Fibroblast of gingiva (primary cell): ENCODE data around the gene RNASEH2C.
"Not testable (repeated sequence)": the region's sequence is repeated elsewhere in the genome, so short reads cannot be mapped to it uniquely, and the experiment has no call there.

Source experiments
- DNase-seq: peaks from one replicate; pipeline ENCODE4 v3.0.0-alpha.2; 2011; ENCODE audit warnings: low read depth

Gene RNASEH2C

DNA sequence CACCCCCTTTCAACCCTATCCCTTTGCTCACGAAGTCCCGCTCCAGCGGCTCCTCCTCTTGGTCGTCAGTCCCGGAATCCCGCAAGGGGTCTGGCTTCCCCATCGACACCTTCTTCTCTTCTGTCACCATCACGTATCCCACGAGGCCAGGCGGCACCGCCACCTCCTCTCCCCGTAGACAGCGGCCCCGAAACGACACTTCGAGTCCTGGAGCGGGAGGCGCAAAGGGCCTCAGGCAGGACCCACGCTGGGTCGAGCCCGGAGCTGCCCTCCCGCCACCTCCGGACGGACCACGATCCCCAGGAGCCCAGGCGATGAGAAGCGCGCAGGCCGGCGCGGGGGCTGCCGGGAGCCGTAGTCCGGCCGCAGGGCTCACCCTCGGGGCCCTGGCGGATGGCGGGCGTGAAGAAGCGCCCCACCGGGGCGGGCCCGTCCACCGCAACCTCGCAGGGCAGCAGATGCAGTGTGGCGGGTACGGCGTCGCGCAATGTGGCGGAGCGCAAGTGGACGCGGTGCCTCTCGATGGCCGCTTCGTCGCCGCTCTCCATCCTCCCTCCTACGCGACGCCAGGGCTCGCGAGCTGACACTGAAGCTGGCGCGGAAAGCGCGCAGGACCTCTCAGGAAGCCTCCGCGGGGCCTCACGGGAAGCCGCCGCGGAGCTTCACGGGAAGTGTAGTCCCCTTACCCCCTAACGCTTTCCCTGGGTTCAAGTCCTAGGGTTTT lies at the start of gene RNASEH2C:
Gene RNASEH2C (minus strand): TSS at position 588 of the 724 bp plus-strand sequence. CDS start 40 bp downstream, at position 548.
- peak; percentile 82 for DNase-seq

DNA sequence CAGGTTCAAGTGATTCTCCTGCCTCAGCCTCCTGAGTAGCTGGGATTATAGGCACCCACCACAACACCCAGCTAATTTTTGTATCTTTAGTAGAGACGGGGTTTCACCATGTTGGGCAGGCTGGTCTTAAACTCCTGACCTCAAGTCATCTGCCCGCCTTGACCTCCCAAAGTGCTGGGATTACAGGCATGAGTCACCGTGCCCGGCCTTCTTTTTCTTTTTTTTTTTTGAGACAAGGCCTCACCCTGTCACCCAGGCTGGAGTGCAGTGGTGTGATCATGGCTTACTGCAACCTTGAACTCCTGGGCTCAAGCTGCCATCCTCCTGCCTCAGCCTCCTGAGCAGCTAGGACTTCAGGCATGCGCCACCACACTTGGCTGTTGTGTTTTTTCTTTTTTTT lies 47.2 kb upstream of the RNASEH2C start:
- DNase-seq, result not testable (repeated sequence)

DNA sequence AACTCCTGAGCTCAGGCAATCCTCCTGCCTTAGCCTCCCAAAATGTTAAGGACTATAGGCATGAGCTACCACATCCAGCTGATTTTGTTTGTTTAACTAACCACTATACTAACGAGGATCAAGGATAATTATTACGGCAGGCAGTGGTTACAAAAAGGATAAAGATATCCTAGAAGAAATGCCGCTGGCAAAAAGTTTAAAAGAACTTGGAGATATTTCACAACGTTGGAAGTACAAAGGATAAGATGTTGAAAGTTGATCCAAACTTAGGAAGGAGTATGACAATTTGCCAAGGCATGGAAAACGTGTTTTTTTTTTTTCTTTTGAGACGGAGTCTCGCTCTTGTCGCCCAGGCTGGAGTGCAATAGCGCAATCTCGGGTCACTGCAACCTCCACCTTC lies 46.8 kb upstream of the RNASEH2C start:
- peak; percentile 72 for DNase-seq

DNA sequence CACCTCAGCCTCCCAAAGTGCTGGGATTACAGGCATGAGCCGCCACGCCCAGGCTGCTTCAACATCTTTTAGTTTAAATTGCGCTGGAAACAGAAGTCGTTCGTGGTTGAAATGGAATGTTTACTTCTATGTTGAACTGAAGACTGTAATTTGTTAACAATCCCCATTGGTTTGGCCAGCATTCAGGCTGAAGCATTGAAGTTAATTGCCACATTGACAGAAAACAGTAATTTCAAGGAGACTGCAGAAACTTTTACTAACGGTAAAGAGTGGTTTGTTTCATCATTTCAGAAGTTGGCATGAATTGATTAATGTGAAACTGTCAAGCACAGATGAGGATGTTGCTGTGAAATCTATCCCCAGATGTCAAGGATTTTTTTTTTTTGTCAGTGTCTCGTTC lies 45.9 kb upstream of the RNASEH2C start:
- DNase-seq, result peak; percentile 91

DNA sequence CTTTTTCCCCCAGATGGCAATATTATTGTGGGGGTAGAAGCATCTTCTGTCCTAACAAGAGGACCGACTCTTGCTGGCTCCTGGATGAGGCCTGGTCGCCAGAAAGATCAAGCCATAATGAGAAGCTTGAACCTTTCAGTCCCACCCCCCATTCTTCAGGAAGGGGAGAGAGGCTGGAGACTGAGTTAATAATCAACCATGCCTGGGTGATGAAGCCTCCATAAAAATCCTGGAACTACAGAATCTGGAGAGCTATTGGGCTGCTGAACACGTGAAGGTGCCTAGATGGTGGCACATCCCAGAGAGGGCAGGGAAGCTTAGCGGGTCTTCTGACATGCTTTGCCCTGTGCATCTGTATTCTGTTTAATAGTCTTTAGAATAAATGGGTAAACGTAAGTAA lies 43.8 kb upstream of the RNASEH2C start:
- no peak for DNase-seq

DNA sequence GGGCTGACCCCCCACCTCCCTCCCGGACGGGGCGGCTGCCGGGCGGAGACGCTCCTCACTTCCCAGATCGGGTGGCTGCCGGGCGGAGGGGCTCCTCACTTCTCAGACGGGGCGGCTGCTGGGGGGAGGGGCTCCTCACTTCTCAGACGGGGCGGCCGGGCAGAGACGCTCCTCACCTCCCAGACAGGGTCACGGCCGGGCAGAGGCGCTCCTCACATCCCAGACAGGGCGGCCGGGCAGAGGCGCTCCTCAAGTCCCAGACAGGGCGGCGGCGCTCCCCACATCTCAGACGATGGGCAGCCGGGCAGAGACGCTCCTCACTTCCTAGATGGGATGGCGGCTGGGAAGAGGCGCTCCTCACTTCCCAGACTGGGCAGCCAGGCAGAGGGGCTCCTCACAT lies 42.2 kb upstream of the RNASEH2C start:
- not testable (repeated sequence) for DNase-seq

DNA sequence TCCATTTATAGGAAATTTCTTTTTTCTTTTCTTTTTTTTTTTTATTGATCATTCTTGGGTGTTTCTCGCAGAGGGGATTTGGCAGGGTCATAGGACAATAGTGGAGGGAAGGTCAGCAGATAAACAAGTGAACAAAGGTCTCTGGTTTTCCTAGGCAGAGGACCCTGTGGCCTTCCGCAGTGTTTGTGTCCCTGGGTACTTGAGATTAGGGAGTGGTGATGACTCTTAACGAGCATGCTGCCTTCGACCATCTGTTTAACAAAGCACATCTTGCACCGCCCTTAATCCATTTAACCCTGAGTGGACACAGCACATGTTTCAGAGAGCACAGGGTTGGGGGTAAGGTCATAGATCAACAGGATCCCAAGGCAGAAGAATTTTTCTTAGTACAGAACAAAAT lies 41.6 kb upstream of the RNASEH2C start:
- DNase-seq, result not testable (repeated sequence)

DNA sequence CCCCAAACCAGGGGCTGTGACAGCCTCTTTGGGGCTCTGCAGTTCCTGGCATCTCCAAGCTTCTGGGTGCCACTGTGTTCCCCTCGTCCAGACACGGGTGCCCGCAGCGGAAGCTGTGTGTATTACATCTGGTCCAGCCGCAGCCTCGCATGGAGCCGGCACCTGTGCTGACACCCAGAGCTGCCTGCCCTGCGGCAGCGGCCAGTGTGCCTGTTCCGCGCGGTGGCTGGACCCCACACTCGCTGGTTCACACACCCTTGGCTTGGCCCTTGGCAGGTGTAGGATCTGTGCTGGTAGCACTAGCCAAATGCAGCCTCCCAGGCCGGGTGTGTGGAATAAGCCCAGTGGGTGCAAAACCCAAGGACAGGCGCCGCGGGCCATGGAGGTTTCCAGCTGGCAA lies 24.5 kb upstream of the RNASEH2C start:
- DNase-seq, result no peak

DNA sequence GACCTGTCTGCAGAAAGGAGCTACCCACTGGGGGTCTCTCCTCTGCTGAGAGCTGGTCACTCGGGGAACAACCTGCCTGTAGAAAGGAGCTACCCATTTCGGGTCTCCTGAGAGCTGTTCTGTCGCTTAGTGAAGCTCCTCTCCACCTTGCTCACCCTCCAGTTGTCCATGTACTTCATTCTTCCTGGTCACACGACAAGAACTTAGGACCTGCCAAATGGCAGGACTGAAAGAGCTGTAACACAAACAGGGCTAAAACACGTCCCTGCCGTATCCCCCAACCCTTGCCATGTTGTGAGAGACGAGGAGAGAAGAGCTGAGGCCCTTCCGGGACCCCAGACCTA lies 24.1 kb upstream of the RNASEH2C start:
- DNase-seq, result no peak

DNA sequence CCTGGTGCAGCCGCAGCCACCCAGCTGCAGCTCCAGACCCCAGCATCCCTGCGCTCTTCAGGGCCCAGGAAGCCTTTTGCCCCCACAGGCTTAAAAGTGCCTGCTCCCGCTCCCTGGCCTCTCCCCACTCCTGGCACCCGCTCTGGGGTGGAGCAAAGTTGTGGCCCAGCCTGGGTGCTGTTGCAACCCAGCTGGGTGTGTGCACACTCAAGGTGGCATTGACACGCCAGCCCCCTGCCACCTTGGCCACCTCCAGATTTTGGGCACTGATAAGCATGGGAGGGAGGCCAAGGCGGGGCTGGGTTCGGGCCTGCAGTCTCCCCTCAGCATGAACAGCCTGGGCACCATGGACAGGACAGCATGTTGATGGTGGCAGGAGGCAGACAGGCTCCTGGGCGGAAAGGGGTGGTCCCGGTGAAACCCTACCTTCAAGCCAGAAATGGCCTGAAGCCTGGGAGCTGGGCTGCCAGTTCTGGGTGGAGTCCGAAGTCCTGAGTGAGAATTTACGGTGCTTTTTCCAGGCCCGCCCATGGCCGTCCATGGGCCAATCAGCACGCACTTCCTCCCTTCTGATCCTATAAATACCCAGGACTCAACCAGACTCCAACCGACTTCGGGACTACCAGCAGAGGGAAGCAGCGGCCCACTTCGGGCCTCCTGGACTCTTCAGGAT lies 23.6 kb upstream of the RNASEH2C start:
- peak; percentile 27 for DNase-seq

DNA sequence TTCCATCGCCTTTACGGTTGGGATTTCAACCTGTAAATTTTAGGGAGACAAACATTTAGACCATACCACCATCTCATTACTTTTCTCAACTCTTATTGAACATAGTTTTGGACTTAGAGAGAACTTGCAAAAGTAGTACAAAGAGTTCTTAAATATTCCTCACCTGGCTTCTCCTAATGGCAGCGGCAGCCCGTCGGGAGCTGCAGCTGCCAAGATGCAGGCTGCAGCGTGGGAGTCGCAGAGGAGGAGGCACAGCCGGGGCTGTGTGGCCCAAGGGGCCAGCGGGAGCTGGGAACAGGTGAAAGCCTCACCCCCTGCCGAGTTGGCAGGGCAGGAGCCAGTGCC lies 23.1 kb upstream of the RNASEH2C start:
- no peak for DNase-seq

DNA sequence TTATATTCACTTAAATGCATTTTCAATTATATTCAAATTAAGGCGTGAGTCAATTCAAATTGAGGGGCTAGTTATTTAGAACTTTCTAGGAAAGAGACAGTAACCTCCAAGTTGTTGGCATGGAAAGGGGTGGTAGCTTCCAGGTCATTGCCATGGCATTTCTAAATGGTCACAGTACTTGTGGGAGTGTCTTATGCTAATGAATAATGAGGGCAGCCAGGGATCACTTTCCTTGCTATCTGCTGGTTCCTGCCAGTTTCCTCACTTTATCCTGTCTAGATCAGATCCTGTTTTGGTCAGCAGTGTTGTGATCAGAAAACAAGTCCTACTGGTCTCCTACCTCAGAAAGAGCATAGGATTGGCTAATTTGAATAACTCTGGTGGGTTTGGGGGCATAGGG lies 21.8 kb upstream of the RNASEH2C start:
- DNase-seq, result no peak

DNA sequence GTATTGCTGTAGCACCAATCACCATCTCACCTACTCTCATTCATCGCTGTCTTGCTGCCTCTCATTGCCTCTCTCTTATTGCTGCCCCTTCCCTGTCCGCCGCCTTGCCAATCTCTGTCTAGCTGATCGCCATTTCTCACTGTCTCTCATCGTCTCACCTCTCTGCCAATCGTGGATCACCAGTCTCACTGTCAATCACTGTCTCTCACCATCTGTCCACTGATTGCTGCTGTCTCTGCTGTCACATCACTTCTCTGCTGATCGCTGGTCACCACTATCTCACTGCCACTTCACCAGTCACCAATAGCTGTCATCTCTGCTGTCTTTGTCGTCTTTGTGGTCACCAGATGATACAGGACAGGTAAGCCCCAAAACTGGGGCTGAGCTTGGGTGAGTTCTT lies 20.6 kb upstream of the RNASEH2C start:
- no peak for DNase-seq

DNA sequence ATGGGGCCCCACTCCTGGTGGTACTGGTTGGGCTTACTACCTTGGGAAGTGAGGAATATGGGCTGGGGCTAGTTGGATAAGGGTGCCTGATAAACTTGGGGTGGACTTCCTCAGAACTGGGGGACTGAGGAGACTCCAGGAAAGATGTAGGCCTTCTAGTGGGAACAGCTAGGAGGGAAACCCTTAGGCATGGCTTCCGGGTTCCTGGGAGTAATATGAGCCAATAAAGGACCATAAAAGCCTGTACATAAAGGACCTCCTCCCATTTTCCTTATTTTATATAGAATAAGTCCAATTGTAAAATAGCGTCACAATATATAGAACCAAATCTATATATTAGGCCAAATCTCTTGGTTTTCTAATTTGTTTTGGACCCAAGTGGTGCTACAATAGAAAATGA lies 18.4 kb upstream of the RNASEH2C start:
- no peak for DNase-seq

DNA sequence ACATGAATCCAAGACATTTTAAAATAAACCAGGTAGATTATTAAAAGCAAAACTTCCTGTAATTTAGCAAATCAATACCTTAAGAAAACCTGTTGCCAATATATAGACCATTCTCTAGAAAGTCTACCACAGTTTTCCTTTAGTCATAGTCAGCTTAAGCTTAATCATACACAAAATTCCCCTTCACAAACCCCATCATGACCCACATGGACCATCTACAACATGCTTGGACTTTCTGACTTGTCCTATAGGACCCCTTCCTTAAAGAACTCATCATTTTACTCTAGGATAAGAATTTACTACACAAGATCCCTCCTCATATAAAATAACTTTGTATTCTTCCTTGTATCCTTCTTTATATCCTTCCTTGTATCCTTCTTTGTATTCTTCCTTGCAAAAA lies 16.2 kb upstream of the RNASEH2C start:
- no peak for DNase-seq

DNA sequence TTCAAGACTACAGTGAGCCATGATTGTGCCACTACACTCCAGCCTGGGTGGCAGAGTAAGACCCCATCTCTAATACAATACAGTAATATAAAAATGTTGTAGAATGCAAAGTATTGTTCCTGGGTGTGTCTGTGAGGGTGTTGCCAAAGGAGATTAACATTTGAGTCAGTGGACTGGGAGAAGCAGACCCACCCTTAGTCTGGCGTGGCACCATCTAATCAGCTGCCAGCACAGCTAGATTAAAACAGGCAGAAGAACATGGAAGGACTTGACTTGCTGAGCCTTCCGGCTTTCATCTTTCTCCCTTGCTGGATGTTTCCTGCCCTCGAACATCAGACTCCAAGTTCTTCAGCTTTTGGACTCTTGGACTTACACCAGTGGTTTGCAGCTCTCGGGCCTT lies 14.5 kb upstream of the RNASEH2C start:
- not testable (repeated sequence) for DNase-seq

DNA sequence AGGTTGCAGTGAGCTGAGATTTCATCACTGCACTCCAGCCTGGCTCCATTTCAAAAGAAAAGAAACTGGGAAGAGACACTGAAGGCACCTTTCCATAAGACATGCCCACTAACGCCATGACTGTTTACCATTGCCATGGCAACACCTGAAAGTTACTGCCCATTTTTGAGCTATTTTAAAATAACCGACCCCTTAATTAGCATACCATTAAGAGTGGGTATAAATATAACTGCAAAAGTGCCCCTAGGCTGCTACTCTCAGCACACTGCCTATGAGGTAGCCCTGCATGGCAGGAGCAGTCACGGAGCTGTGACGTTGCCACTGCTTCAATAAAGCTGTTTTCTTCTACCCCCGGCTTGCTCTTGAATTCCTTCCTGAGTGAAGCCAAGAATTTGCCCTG lies 9.9 kb upstream of the RNASEH2C start:
- no peak for DNase-seq

DNA sequence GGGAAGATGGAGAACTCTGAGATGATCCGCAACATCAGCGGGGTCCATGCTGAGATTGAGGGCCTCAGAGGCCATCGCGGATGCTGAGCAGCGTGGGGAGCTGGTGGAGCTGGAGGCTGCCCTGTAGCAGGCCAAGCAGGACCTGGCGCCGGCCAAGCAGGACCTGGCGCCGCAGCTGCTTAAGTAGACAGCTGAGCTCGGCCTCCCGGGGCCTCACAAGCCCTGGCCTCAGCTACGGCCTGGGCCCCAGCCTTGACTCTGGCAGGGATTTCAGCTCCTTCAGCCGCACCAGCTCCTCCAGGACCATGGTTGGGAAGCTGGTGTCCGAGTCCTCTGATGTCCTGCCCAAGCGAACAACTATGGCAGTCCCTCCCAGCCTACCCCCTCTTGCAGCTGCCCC lies 7.3 kb upstream of the RNASEH2C start:
- no peak for DNase-seq

DNA sequence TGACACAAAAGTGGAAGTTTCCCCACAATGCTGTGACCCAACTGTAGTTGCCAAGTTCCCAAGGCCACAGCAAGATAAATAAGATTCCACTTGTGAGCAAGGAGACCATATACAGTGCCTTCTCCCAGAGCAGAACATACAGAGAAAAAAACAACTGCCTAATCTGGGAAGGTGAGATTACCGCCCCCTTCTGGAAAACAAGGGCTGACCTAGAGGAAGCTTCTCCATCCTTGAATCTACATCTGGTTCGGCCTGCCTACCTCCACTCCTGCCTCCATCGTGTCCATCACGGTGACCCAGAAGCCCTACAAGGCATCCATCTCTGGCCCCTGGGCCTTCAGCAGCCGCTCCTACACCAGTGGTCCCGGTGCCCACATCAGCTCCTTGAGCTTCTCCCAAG lies 6.1 kb upstream of the RNASEH2C start:
- DNase-seq, result no peak

DNA sequence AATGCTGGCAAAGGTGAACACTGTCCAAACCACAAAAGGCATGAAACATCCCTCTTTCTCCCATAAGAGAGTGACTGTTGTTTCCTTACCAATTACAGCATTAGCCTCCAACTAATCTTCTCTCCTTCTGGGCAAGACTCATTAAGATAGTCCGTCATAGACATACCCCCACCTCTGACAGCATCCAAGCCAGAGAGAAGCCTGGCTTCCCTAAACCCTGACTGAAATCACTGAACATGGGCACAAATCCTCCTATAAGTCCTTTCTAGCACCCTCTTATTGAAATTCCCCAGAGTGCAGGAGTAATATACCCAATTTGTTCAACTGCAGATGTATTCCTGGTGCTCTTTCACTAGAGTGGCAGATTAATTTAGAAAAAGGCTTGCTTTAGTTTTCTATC lies 1.7 kb upstream of the RNASEH2C start:
- no peak for DNase-seq

DNA sequence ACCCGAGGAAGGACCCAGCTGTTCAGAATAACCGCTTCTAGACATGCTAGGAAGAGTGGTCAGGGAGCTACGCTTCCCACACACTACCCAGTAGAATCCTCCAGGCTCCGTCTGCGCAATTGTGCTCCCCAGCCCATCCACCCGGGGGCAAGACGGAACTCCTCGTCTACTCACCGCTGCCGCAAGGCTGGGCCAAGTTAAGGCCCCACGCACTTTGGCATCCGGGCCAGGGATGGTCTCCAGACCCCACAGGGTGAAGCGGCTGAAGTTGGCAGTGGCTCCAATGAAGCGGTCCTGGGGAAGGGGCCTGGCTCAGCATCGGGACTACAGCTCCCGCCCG lies 757 bp downstream of the RNASEH2C start:
- DNase-seq, result peak; percentile 49

DNA sequence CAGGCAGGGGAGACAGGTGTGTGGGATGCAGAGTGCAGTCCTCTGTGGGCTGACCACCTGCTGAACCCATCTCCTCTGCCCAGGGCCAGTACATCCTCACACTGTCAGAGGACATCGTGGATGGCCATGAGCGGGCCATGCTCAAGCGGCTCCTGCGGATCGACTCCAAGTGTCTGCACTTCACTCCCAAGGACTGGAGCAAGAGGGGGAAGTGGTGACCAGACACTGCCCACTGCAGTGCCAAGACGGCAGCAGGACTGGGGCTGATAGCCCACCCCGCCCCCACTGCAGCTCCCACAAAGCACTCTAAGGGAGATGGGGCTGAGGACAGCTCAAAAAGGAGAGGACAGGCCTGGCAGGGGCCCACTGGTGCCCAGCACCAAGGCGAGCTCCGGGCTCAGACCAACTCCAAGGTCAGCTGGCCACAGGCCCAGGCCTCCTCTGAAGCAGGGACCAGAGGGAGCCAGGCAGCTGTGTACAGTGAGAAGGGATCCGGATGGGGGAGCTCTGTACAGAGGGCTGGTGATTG lies 1.6 kb downstream of the RNASEH2C start:
- DNase-seq, result peak; percentile 54

DNA sequence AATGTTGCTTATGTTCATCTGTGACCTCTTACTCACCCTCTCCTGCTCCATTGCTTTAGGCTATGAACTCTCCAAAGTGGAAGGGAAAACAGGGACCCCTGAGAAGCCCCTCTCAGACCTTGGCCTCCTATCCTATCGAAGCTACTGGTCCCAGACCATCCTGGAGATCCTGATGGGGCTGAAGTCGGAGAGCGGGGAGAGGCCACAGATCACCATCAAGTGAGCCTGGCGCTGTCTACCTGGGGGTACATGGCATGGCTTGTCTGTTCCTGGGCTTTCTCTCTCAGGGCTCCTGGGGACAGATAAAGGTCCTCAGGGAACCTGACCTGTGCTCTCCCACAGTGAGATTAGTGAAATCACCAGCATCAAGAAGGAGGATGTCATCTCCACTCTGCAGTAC lies 2.1 kb downstream of the RNASEH2C start:
- DNase-seq, result no peak

DNA sequence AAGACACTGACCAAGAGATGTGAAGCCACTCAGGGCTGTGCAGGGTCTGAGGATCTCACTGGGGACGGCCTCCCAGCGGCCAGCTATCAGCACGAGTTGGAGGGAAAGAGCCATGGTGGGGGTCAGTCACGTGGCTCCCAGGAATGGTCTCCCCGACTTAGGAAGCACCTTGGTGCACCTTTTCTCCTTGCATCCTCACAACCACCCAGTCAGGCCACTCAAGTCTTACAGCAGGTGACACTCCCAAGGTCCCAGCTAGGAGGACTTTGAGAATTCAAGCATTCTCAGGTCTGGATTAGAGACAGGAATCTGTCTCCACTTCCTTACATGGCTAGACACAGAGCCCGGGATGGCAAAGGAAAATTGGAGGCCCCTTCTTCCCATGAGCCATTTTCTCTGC lies 2.7 kb downstream of the RNASEH2C start:
- no peak for DNase-seq
